HepG2 (cell line): ENCODE data around the gene SH3YL1. TPM values are rescaled to one million over a fixed set of nuclear protein-coding genes. Genes with fewer than 3 reads are reported as not detected.

Experiments
- ATAC-seq: fragments of 200-7000 bp; cut with Tn5 transposase; 3 replicates; pipeline ENCODE4 v1.9.1; 2020; ENCODE audit warnings: mild to moderate bottlenecking, moderate library complexity
- BruUV-seq: library from RNA; stranded (reverse); fragments of 400-500 nt; replicated peaks from 2 replicates; lab custom pipeline; 2021; lab: Mats Ljungman, UMichigan
- CTCF ChIA-PET: fragments of 300-600 bp; formaldehyde crosslinking; extraction: SDS; loops from one replicate; lab custom pipeline; 2021; ENCODE audit warnings: low total read pairs, inconsistent platforms, low intra/inter-chr PET ratio; lab: Yijun Ruan, JAX
- POLR2A ChIA-PET: fragments of 350-600 bp; sonication (Branson Sonifier 250); formaldehyde crosslinking; loops from one replicate; lab custom pipeline; 2020; ENCODE audit warnings: antibody characterized with exemption, inconsistent platforms; lab: Yijun Ruan, JAX
- DNase-seq: peaks from one replicate; pipeline ENCODE4 v3.0.0-alpha.2; 2015; ENCODE audit warnings: low spot score
- FAIRE-seq: peaks from 3 replicates; lab custom pipeline; 2011; peaks lifted over from hg19 to GRCh38; lab: Jason Lieb, UNC
- H2AFZ ChIP-seq: one replicate; pipeline ENCODE4 v1.6.1; 2011; ENCODE audit warnings: low read length, inconsistent platforms
- H3K27ac ChIP-seq: fragments of 300-600 bp; 3 replicates; pipeline ENCODE4 v1.8.0; 2011; ENCODE audit warnings: mixed run types, mild to moderate bottlenecking, mixed read lengths, low read length, inconsistent platforms; ENCODE audit not compliant: insufficient read depth; ENCODE audit errors: extremely low read length
- H3K27me3 ChIP-seq, 2 experiments: fragments of 200-600 bp in 1 of 2; 2 replicates in 1 of 2; 3 replicates in 1 of 2; pipeline versions ENCODE4 v1.6.0 to v1.8.0; 2011; ENCODE audit warnings: low read length in 2 of 2, mild to moderate bottlenecking in 2 of 2, moderate library complexity in 2 of 2, inconsistent platforms in 1 of 2; ENCODE audit not compliant: insufficient read depth in 2 of 2, control insufficient read depth in 1 of 2
- H3K36me3 ChIP-seq, 2 experiments: fragments of 200-600 bp in 1 of 2; replicated peaks in 1 of 2; 2 replicates in 1 of 2; 3 replicates in 1 of 2; pipeline versions ENCODE4 v1.5.1 to v1.8.0; 2011; ENCODE audit warnings: low read length in 2 of 2, inconsistent platforms in 1 of 2; ENCODE audit not compliant: insufficient read depth in 2 of 2, control insufficient read depth in 1 of 2
- H3K4me1 ChIP-seq: 2 replicates; pipeline ENCODE4 v1.5.1; 2012; ENCODE audit warnings: low read length, inconsistent platforms; ENCODE audit not compliant: insufficient read depth
- H3K4me2 ChIP-seq: 2 replicates; pipeline ENCODE4 v1.6.0; 2011; ENCODE audit warnings: low read depth, low read length, inconsistent platforms
- H3K4me3 ChIP-seq, 3 experiments: fragments of 200-600 bp in 1 of 3; sonication (generic), shearing (Covaris generic) in 1 of 3; replicated peaks in 1 of 3; 2 replicates each; pipeline ENCODE4 v1.5.1; 2011 to 2016; ENCODE audit warnings: low read length in 3 of 3, inconsistent platforms in 2 of 3, low read depth in 2 of 3, mild to moderate bottlenecking in 2 of 3, control low read depth in 1 of 3, mixed read lengths in 1 of 3; ENCODE audit not compliant: insufficient read depth in 1 of 3
- H3K79me2 ChIP-seq: one replicate; pipeline ENCODE4 v1.6.1; 2011; ENCODE audit warnings: low read length, inconsistent platforms; ENCODE audit not compliant: insufficient read depth
- H3K9ac ChIP-seq: 2 replicates; pipeline ENCODE4 v1.6.0; 2011; ENCODE audit warnings: mild to moderate bottlenecking, low read depth, low read length, inconsistent platforms; ENCODE audit not compliant: insufficient read depth
- H3K9me3 ChIP-seq: 2 replicates; pipeline ENCODE4 v1.5.1; 2012; ENCODE audit warnings: mild to moderate bottlenecking, low read length
- H4K20me1 ChIP-seq: 2 replicates; pipeline ENCODE4 v1.6.0; 2011; ENCODE audit warnings: inconsistent platforms, mild to moderate bottlenecking, low read length, moderate library complexity; ENCODE audit not compliant: insufficient read depth
- AKAP8 ChIP-seq: sonication (generic); formaldehyde crosslinking; IDR thresholded peaks from 2 replicates; pipeline ENCODE4 v1.5.1; 2020; ENCODE audit warnings: mild to moderate bottlenecking, missing genetic modification reagents
- CAMTA2 ChIP-seq: sonication (generic); formaldehyde crosslinking; IDR thresholded peaks from 2 replicates; pipeline ENCODE4 v1.4.0; 2020; ENCODE audit warnings: mild to moderate bottlenecking, missing genetic modification reagents, borderline replicate concordance
- CBX1 ChIP-seq: IDR thresholded peaks from one replicate; pipeline ENCODE4 v1.6.1; 2016; ENCODE audit warnings: antibody characterized with exemption, low read depth
- HNF1B ChIP-seq: sonication (generic); formaldehyde crosslinking; IDR thresholded peaks from 2 replicates; pipeline ENCODE4 v1.5.1; 2020; ENCODE audit warnings: mild to moderate bottlenecking, moderate library complexity, missing genetic modification reagents
- KLF12 ChIP-seq: sonication (generic); formaldehyde crosslinking; IDR thresholded peaks from 2 replicates; pipeline ENCODE4 v1.4.0; 2020; ENCODE audit warnings: missing genetic modification reagents, borderline replicate concordance
- SOX13 ChIP-seq, 3 experiments: fragments of 450-650 bp in 1 of 3; sonication (generic) in 1 of 3; formaldehyde crosslinking in 1 of 3; IDR thresholded peaks in 2 of 3; conservative IDR thresholded peaks in 1 of 3; 2 replicates each; pipeline versions ENCODE4 v1.5.0 to v1.6.1; 2016 to 2020; ENCODE audit warnings: antibody characterized with exemption in 1 of 3, mild to moderate bottlenecking in 1 of 3, missing compliant biosample characterization in 1 of 3, missing genetic modification reagents in 1 of 3, moderate library complexity in 1 of 3
- SYNCRIP ChIP-seq: fragments of 200-400 bp; formaldehyde crosslinking; IDR thresholded peaks from 2 replicates; pipeline ENCODE4 v1.6.1; 2018; ENCODE audit warnings: mild to moderate bottlenecking, low read depth, low read length; ENCODE audit not compliant: insufficient read depth
- UBTF ChIP-seq: sonication (generic); formaldehyde crosslinking; IDR thresholded peaks from 2 replicates; pipeline ENCODE4 v1.4.0; 2020; ENCODE audit warnings: mild to moderate bottlenecking, missing genetic modification reagents
- ZNF17 ChIP-seq: sonication (generic); formaldehyde crosslinking; IDR thresholded peaks from 2 replicates; pipeline ENCODE4 v1.5.0; 2020; ENCODE audit warnings: mild to moderate bottlenecking, missing genetic modification reagents
- ZNF282 ChIP-seq: fragments of 450-650 bp; IDR thresholded peaks from 2 replicates; pipeline ENCODE4 v1.6.1; 2018; ENCODE audit not compliant: partially characterized antibody
- ZNF552 ChIP-seq: sonication (generic); formaldehyde crosslinking; IDR thresholded peaks from 2 replicates; pipeline ENCODE4 v1.9.0; 2022; ENCODE audit warnings: missing genetic modification reagents, mild to moderate bottlenecking, borderline replicate concordance
- ZNF629 ChIP-seq: sonication (generic); formaldehyde crosslinking; conservative IDR thresholded peaks from 2 replicates; pipeline ENCODE4 v1.5.0; 2020; ENCODE audit warnings: missing genetic modification reagents
- ZNF761 ChIP-seq: sonication (generic); formaldehyde crosslinking; conservative IDR thresholded peaks from 2 replicates; pipeline ENCODE4 v1.4.0; 2020; ENCODE audit warnings: mild to moderate bottlenecking, missing genetic modification reagents
- WGBS: methylation state at CpG from one replicate; pipeline ENCODE4 v1.1.6; 2017; ENCODE audit warnings: low lambda C conversion rate; 5-methylcytosine and 5-hydroxymethylcytosine counted together
- in situ Hi-C: cut with HindIII; loops from 2 replicates; pipeline ENCODE4 v1.10.0; 2017; ENCODE audit warnings: low pct_unique_long_range_greater_than_20kb; ENCODE audit not compliant: extremely low pct_ligation_motif_present
- intact Hi-C: fragments of 100-400 bp; cut with micrococcal nuclease; formaldehyde crosslinking; loops from one replicate; pipeline ENCODE4 v1.10.0; 2022; ENCODE audit not compliant: unreplicated experiment
- polyA plus RNA-seq, 8 experiments: library from polyadenylated mRNA; depleted of rRNA in 3 of 8; stranded (reverse) in 7 of 8; unstranded in 1 of 8; fragments of >200 nt; fragmentation: Illumina TruSeq in 4 of 8; extraction: Trizol in 4 of 8; gene quantifications; 2 replicates each; pipeline versions ENCODE4 v1.2.1 to v1.2.3, GENCODE V29; 2011 to 2016; ENCODE audit warnings: low read depth in 4 of 8, missing spikeins in 1 of 8, mixed read lengths in 1 of 8; ENCODE audit not compliant: insufficient read depth in 1 of 8
- total RNA-seq, 5 experiments: library from RNA; depleted of rRNA; stranded (reverse); fragments of >200 nt; fragmentation: Illumina TruSeq; extraction: Trizol; gene quantifications; 2 replicates each; pipeline ENCODE4 v1.2.3, GENCODE V29; 2016; ENCODE audit warnings: low read depth in 1 of 5
- TF ChIP-seq, protein P1 (sequence below): sonication (generic); formaldehyde crosslinking; IDR thresholded peaks from 2 replicates; pipeline ENCODE4 v1.5.1; 2020; ENCODE audit warnings: mild to moderate bottlenecking, missing genetic modification reagents, borderline replicate concordance
- TF ChIP-seq, protein P2 (sequence below): sonication (generic); formaldehyde crosslinking; IDR thresholded peaks from 2 replicates; pipeline ENCODE4 v1.8.1; 2023; ENCODE audit warnings: missing genetic modification reagents, mild to moderate bottlenecking, borderline replicate concordance

Gene SH3YL1
- total and polyA plus RNA-seq, 2 of the 13 experiments (the other 11 are each of a cell fraction or from before 2014, with no cell fraction given): 13.0 to 48.2 TPM

GRCh38 chr2:289362-290089 is 25.7 kb upstream of the SH3YL1 start (continued):
- TF ChIP-seq ZNF552 (CRISPR knock-in tag) (no peak), ZNF761 (CRISPR knock-in tag) (no peak), KLF12 (CRISPR knock-in tag) (no peak), ZNF282 (no peak)
- TF ChIP-seq, all 625 proteins: peak for 89

- peak overlapping the region; percentile 55 to 82 (median 65); a peak in 5 of 6 replicates for H3K4me3 ChIP-seq
- H3K9me3 ChIP-seq: no peaks in the 10 kb centered on the region
- in situ Hi-C loops: loop anchor here (5.0 kb wide), 1 partner anchor 42 kb away; no protein-coding TSS in a partner anchor
- ATAC-seq: no peak; the same call in 2 of the 3 replicates
- H3K4me2 ChIP-seq: peak overlapping the region; percentile 94
- no peak overlapping the region for H2AFZ ChIP-seq
- CTCF ChIA-PET: interaction anchor here (0.8 to 3.9 kb wide), 8 partner anchors 40 to 348 kb away, joined by 3 to 96 read pairs (median 4); no protein-coding TSS in a partner anchor
- no peaks in the 10 kb centered on the region for H3K79me2 ChIP-seq
- no peaks in the 10 kb centered on the region for H3K36me3 ChIP-seq
- H3K27me3 ChIP-seq: peaks cover 3 to 19% of the 10 kb centered on the region in 2 experiments
- H3K4me1 ChIP-seq: peaks cover 10% of the 10 kb centered on the region
- BruUV-seq: no TSS peak
- peak overlapping the region; percentile 49; the same call in 1 of the 2 replicates for H3K9ac ChIP-seq
- intact Hi-C loops: no loop called here
- FAIRE-seq: no peak
- POLR2A ChIA-PET: interaction anchor here (2.1 kb wide), 1 partner anchor 113 kb away, joined by 18 read pairs; no protein-coding TSS in a partner anchor
- no peak for DNase-seq
- H4K20me1 ChIP-seq: no peaks in the 10 kb centered on the region
- 27% methylated on average over 39 of the region's 42 CpGs for WGBS
- no peak overlapping the region for H3K27ac ChIP-seq
- TF ChIP-seq HNF1B (CRISPR knock-in tag) (no peak), ZNF17 (CRISPR knock-in tag) (no peak), SOX13 (IDR thresholded peaks at IDR 0.05) (no peak), SOX13 (CRISPR knock-in tag; conservative IDR thresholded peaks at IDR 0.05 in 1 of 2, IDR thresholded peaks at IDR 0.05 in 1 of 2) (no peak), CBX1 (no peak), ZNF629 (CRISPR knock-in tag) (no peak), CAMTA2 (CRISPR knock-in tag) (no peak), AKAP8 (CRISPR knock-in tag) (no peak), UBTF (no peak), SYNCRIP (no peak)
- TF ChIP-seq, protein P1, sequence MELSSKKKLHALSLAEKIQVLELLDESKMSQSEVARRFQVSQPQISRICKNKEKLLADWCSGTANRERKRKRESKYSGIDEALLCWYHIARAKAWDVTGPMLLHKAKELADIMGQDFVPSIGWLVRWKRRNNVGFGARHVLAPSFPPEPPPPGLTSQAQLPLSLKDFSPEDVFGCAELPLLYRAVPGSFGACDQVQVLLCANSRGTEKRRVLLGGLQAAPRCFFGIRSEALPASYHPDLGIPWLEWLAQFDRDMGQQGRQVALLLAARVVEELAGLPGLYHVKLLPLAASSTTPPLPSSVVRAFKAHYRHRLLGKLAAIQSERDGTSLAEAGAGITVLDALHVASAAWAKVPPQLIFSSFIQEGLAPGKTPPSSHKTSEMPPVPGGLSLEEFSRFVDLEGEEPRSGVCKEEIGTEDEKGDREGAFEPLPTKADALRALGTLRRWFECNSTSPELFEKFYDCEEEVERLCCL (CRISPR knock-in tag): no peak
- TF ChIP-seq, protein P2, sequence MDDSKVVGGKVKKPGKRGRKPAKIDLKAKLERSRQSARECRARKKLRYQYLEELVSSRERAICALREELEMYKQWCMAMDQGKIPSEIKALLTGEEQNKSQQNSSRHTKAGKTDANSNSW: no peak
Observed at GRCh38 chr2:288758-289361, 25.0 kb upstream of the SH3YL1 start.
